Esophagus (tissue), 2 donors: Measurements from ENCODE around the gene TIGAR. TPM values are rescaled to one million over a fixed set of nuclear protein-coding genes. Genes with fewer than 3 reads are reported as not detected.

ENCODE experiments used
- H3K27ac ChIP-seq, 2 donors: one replicate each; pipeline ENCODE4 v1.5.1; 2013; ENCODE audit warnings: low read depth in 2 of 2, mild to moderate bottlenecking in 2 of 2, inconsistent platforms in 1 of 2, low read length in 1 of 2, moderate library complexity in 1 of 2
- H3K27me3 ChIP-seq, 2 donors: one replicate each; pipeline ENCODE4 v1.6.1; 2013; ENCODE audit warnings: low read length in 2 of 2, control low read depth in 1 of 2, mild to moderate bottlenecking in 1 of 2; ENCODE audit not compliant: insufficient read depth in 2 of 2, control insufficient read depth in 1 of 2
- H3K36me3 ChIP-seq, 2 donors: one replicate each; pipeline ENCODE4 v1.6.1; 2013; ENCODE audit warnings: low read length in 1 of 2; ENCODE audit not compliant: control insufficient read depth in 2 of 2, insufficient read depth in 2 of 2
- H3K4me1 ChIP-seq, 2 donors: one replicate each; pipeline ENCODE4 v1.6.1; 2013; ENCODE audit warnings: low read length in 1 of 2; ENCODE audit not compliant: control insufficient read depth in 2 of 2, insufficient read depth in 2 of 2
- H3K4me3 ChIP-seq, 2 donors: one replicate each; pipeline ENCODE4 v1.5.1; 2013; ENCODE audit warnings: low read length in 2 of 2, mild to moderate bottlenecking in 2 of 2, low read depth in 1 of 2, moderate library complexity in 1 of 2
- H3K9me3 ChIP-seq, 2 donors: one replicate each; pipeline ENCODE4 v1.6.1; 2013; ENCODE audit warnings: mild to moderate bottlenecking in 2 of 2, low read depth in 1 of 2, low read length in 1 of 2, moderate library complexity in 1 of 2; ENCODE audit not compliant: control insufficient read depth in 2 of 2, insufficient read depth in 1 of 2
- WGBS, 2 donors: extraction: QIAGEN DNeasy Blood & Tissue Kit; methylation state at CpG; one replicate each; pipeline ENCODE4 v1.1.7; 2013; 5-methylcytosine and 5-hydroxymethylcytosine counted together
- polyA plus RNA-seq, 2 donors: library from polyadenylated mRNA; stranded (reverse); fragments of 200-250 nt; gene quantifications; one replicate each; pipeline ENCODE4 v1.2.3, GENCODE V29; 2013
- donor health status: healthy with polysubstance abuse.
- donor health status: Bipolar disorder and iron deficiency.

Gene TIGAR
- polyA plus RNA-seq, 2 donors = 2.4 to 5.3 TPM

DNA sequence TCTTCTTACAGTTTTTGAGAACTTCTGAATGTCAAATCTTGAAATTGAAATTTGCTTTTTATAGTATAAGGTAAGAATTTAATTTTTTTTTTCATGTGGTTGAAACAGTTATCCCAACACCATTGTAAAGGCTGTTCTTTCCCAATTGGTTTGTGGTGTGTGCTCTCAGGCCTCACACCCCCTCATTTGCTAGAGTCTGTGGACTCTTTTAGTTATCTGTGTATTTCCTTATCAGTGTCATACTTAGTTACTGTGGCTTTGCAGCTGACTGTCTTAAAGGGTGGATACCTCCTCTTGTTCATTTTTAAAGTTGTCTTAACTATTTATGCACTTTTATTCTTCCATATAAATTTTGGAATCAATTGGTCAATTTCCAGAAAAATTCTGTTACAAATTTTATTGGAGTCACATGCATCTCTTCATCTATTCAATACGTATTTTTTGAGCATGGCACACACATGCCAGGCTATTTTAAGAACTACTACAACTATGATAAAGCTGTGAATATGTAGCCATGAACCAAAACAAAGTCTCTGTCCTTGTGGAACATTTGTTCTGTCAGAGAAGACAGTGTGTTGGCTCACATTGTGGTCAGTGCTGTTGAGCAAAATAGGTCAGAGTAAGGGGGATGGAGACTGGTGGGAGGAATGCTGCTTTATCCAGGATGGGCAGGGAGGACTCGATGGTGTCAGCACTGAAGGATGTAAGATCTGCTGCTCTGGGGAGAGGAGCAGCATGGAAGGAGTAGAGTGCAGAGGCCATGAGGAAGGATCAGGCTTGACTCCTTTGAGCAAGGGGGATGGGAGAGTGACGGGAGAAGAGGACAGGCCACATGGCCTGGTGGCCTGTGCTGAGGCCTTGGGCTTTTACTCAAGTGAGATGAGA lies 34.4 kb downstream of the TIGAR start:
- Histone ChIP-seq H3K4me3 (no peak overlapping the region), H3K27ac (no peak overlapping the region), H3K27me3 (no peaks in the 10 kb centered on the region), H3K9me3 (no peaks in the 10 kb centered on the region), H3K4me1 (peaks cover 0 to 3% of the 10 kb centered on the region in 2 donors), H3K36me3 (peaks cover 0 to 4% of the 10 kb centered on the region in 2 donors)
- WGBS, 2 donors = 84 to 87% methylated on average over 3 of the region's 3 CpGs

- Histone ChIP-seq H3K27me3 (no peaks in the 10 kb centered on the region), H3K9me3 (no peaks in the 10 kb centered on the region), H3K27ac (no peak overlapping the region), H3K4me3 (no peak overlapping the region), H3K4me1 (peaks cover 0 to 3% of the 10 kb centered on the region in 2 donors), H3K36me3 (peaks cover 0 to 4% of the 10 kb centered on the region in 2 donors)
These were observed 35.0 kb downstream of the TIGAR start for GRCh38 chr12:4356041-4356327.

GRCh38 chr12:4366090-4366489 lies 45.1 kb downstream of the TIGAR start:
- H3K36me3 ChIP-seq = no peaks in the 10 kb centered on the region
- H3K9me3 ChIP-seq = no peaks in the 10 kb centered on the region
- WGBS, 2 donors = 89 to 92% methylated on average over 2 of the region's 2 CpGs
- no peak overlapping the region for H3K27ac ChIP-seq
- no peak overlapping the region for H3K4me3 ChIP-seq
- no peaks in the 10 kb centered on the region for H3K27me3 ChIP-seq
- H3K4me1 ChIP-seq = no peaks in the 10 kb centered on the region

DNA sequence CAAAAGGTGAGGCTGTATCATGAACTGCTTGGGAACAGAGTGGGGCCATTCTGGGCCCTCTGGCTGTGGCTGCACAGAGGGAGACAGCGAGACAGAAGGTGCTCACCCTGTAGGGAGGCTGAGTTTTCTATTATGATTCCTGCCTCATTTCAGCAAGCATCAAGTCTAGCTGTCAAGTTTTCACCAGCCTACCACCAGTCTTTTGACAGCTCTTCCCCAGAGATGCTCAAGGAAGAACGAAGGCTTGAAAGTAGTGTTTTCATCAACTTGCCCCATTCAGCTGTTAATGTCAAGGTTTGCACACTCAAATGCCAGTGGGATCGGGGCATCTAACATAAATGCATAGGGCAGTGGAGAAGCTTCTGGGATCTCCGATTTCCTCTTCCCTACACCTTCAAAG lies 48.5 kb downstream of the TIGAR start:
- Histone ChIP-seq H3K9me3 (no peaks in the 10 kb centered on the region), H3K27me3 (peaks cover 0 to 3% of the 10 kb centered on the region in 2 donors), H3K4me3 (no peak overlapping the region), H3K4me1 (no peaks in the 10 kb centered on the region), H3K36me3 (no peaks in the 10 kb centered on the region), H3K27ac (no peak overlapping the region)
- WGBS, 2 donors = 90 to 92% methylated on average over 4 of the region's 4 CpGs

DNA sequence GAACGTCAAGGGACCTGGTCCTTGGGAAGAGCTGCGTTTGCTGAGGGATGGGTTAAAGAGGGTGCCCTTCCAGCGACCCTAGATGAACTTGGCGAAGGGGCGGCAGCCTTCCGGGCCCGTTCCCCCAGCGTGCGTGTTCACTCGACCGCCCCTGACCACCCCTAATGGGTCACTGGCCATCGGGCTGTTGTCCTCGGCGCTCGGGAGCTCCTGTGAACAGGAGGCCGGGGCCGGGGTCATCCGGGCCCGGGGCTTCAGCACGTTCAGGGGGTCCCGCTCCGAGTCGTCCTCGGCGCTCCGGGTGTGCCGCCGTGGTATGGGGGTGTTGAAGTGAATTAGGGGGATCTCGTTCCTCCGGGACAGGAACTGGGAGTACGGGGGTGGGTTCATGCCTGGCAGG lies 49.3 kb downstream of the TIGAR start:
- Histone ChIP-seq H3K27ac (no peak overlapping the region), H3K4me1 (no peaks in the 10 kb centered on the region), H3K27me3 (peaks cover 0 to 3% of the 10 kb centered on the region in 2 donors), H3K36me3 (no peaks in the 10 kb centered on the region), H3K4me3 (no peak overlapping the region), H3K9me3 (no peaks in the 10 kb centered on the region)
- WGBS, 2 donors = 94 to 95% methylated on average over 31 of the region's 31 CpGs

DNA sequence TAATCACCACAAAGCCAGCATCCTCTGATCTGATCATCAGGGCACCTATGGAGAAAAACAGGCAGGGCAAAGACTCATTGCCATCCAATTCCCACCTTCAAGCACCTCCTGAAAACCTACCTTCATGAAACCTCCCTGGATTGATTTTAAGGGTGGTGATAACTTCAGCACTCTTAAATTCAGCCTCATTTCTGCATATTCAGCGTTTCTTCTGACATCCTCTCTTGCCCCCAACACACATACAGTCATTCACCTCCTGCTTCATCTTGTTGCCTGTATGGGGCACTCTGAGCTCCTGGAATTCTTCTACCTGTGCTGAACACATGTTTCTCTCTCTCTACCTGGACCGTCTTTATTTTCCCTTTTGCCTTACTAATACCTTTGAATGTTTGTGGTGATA lies 51.6 kb downstream of the TIGAR start:
- H3K4me1 ChIP-seq = no peaks in the 10 kb centered on the region
- H3K36me3 ChIP-seq = no peaks in the 10 kb centered on the region
- H3K27me3 ChIP-seq = peaks cover 0 to 3% of the 10 kb centered on the region in 2 donors
- no peak overlapping the region for H3K27ac ChIP-seq
- H3K9me3 ChIP-seq = no peaks in the 10 kb centered on the region
- 88 to 92% methylated on average over 2 of the region's 2 CpGs for WGBS, 2 donors
- no peak overlapping the region for H3K4me3 ChIP-seq

GRCh38 chr12:4375449-4375848 lies 54.4 kb downstream of the TIGAR start:
- Histone ChIP-seq H3K4me1 (no peaks in the 10 kb centered on the region), H3K27me3 (peaks cover 0 to 3% of the 10 kb centered on the region in 2 donors), H3K27ac (no peak overlapping the region), H3K36me3 (no peaks in the 10 kb centered on the region), H3K4me3 (no peak overlapping the region), H3K9me3 (no peaks in the 10 kb centered on the region)
- whole genome bisulfite sequencing, 2 donors = 57 to 78% methylated on average over 6 of the region's 6 CpGs

- Histone ChIP-seq H3K9me3 (no peaks in the 10 kb centered on the region), H3K27me3 (peaks cover 0 to 1% of the 10 kb centered on the region in 2 donors), H3K4me1 (no peaks in the 10 kb centered on the region), H3K4me3 (no peak overlapping the region), H3K36me3 (no peaks in the 10 kb centered on the region), H3K27ac (no peak overlapping the region)
- WGBS, 2 donors = 79 to 88% methylated on average over 1 of the region's 1 CpG
These were observed 57.8 kb downstream of the TIGAR start for GRCh38 chr12:4378772-4379171.

- 14 to 19% methylated on average over 7 of the region's 7 CpGs for WGBS, 2 donors
- Histone ChIP-seq H3K27ac (no peak within 1 kb of the TSS), H3K36me3 (no peaks in the 10 kb centered on the region), H3K4me3 (no peak within 1 kb of the TSS), H3K4me1 (no peaks in the 10 kb centered on the region), H3K27me3 (no peaks in the 10 kb centered on the region), H3K9me3 (no peaks in the 10 kb centered on the region)
These were observed 58.4 kb downstream of the TIGAR start, which contains the start of gene FGF23 for GRCh38 chr12:4379405-4379804. Gene FGF23, minus strand, starts transcription at chr12:4379712. Its CDS starts 130 bp downstream, at chr12:4379582.

DNA sequence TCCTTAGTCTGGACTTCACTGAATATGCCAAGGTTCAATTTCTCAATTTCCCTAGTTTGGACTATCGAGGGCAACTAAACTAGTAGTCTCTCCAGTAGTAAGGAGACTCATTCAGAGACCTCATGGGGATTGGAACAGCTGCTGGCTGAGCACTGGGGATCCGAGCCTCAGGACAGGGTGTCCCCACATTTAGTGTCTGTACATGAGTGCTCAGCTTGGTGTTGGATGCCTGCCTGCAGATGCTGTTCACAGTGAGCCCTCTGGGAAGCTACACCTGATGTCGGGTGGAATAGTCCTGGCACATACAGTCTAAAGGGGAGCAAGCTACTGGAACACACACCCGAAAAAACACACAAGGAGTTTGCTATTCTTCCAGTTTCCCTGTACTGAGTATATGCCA lies 59.3 kb downstream of the TIGAR start:
- H3K27me3 ChIP-seq = no peaks in the 10 kb centered on the region
- no peak overlapping the region for H3K27ac ChIP-seq
- 70 to 86% methylated on average over 4 of the region's 4 CpGs for WGBS, 2 donors
- H3K36me3 ChIP-seq = no peaks in the 10 kb centered on the region
- H3K9me3 ChIP-seq = no peaks in the 10 kb centered on the region
- H3K4me1 ChIP-seq = no peaks in the 10 kb centered on the region
- no peak overlapping the region for H3K4me3 ChIP-seq
